NCI-H1105 treated with DMSO at 0.1 percent for 48 hours (cell line): ENCODE results near the gene EEF1AKMT2.
"Not testable (repeated sequence)": the region's sequence is repeated elsewhere in the genome, so short reads cannot be mapped to it uniquely, and the experiment has no call there.

Experiments
- DNase-seq: peaks from one replicate; lab custom pipeline; 2025; lab: John Stamatoyannopoulos, UW

The EEF1AKMT2 gene

DNA sequence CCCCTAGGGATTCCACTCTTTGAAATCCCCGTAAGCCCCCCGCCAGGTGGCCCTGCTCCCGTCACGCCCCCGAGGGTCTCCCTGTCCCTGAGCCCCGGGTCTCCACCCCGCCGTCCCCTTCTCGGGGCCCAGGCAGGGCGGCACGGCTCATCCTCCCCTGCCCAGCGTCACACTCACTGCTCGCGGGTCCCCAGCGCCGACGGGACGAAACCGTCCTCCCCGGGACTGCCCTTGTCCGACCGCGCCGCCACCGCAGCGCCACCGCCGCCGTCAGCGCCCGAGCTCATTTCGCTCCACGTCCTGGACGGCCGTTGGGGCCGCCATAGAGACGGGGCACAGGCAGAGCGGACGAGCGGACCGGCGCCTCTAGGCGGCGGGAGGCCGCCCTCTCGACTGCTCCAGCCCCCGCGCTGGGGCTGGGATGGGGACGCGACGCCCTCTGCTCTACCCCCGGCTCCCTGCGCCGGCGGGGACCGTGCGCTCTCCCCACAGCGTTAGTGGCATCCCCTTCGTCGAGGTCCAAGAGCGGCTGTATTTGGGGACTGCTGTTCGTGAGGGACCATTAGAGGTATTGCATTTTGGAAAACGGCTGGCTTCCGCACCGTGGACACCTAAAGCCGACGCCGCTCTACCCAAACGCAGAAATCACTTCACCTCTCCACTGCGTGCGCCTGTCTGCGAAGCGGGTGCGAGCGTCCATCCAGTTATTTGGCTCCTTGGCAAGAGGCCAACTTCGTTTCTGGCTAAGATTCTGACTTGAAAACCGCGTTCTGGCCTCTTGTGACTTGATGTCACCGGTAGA is at the start of gene EEF1AKMT2:
Gene EEF1AKMT2, minus strand, starts transcription at position 341 of the 802 bp plus-strand sequence. Its CDS starts 54 bp downstream, at position 287.
- peak; percentile 64 for DNase-seq

DNA sequence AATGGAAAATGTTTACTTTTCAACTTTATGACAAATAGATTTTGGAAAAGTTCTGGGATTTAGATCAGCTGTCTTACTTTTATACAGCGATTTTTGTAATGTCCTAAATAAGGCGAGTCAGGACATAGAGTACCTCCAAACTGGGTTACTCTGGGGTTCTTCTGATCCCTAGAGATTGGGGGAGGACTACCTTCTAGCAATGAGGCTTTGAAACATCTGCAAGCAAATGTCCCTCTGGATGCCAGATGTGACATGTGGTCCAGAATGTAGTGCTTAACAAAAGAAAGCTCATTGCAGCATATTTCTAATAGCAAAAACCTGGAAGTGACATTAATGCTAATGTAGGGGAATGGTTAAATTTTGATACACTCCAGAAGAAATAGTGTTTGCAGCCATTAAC is 46.0 kb upstream of the EEF1AKMT2 start:
- DNase-seq = no peak

DNA sequence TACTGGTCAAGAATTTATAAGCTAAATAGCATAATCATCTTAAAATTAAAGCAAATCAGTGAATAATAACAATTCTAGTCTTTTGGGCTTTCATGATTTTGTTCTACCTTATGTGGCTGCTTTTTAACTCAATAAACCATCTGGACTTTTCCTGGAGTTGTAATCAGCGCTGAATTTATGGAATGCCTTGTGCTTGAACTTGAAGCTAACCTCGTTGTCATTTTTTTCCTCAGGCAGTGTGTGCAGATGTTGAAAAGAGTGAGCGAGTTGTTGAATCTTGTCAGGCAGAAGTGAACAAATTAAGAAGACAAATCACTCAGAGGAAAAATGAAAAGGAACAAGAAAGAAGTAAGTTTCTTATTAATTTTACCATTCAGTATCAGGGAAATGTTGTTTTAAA is 39.4 kb upstream of the EEF1AKMT2 start:
- no peak for DNase-seq

DNA sequence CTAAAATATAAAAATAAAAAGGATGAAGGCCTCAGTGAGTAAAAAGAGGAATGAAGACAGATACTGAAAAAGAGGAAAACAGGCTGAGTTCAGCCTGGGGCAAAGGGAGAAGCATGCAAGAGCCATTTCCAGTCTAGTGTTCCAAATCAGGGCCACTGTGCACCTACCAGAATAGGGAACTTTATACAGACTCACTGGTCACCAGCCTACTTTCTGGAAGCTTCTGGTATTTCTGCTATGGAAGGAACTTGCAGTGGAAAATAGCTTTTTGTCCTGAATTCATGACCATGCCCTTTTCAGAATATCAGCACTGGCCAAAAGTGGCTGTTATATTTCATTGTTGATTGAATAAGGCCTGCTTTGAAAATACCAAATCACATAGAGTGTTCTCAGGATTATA is 38.8 kb upstream of the EEF1AKMT2 start:
- no peak for DNase-seq

DNA sequence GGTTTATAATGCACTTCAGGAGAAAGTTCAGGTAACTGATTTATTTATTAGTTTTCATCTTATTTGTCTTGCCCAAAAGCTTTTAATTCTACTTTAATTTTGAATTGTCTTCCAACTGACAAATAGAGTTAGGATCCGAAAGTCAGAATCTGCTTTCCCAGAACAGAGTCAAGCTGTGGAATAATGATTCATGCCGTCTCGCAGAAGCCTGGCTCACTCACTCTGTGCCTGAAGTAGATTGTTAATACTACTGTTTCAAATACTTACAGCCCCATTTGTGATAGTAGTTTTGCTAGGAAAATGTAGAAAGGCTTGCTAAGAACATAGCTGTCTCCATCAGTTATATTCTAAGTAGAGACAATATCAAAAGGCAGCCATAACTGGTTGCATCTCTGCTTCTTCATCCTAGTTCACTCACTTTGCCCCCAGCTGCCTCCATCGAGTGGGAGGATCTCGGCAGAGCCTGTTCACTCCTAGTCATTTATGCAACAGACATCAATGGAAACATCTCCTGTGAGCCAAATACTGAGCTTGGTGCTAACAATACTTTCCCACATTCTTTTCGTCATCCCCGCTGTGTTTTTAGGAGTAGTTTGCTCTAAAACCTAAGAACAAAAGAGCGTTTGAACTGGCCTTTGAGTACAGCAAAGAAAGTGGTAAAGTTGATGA is 37.9 kb upstream of the EEF1AKMT2 start:
- DNase-seq = no peak

DNA sequence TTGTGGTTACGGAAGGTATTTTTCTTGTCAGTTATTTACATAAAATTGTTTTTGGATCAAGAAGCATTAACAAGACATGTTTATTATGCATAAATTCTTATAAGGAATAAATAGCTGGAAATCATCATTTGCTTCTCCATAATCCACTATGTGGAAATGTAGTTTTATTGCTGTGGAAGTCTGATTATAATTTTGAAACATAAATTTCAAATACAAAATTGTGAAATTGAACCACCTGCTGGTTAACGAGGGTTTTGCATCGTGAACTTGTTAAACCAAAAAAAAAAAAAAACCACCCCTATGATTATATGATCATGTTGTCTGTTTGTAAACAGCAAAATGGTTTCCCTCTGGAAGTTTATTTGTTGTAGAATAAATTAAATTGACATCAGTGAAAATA is 35.8 kb upstream of the EEF1AKMT2 start:
- DNase-seq = no peak

DNA sequence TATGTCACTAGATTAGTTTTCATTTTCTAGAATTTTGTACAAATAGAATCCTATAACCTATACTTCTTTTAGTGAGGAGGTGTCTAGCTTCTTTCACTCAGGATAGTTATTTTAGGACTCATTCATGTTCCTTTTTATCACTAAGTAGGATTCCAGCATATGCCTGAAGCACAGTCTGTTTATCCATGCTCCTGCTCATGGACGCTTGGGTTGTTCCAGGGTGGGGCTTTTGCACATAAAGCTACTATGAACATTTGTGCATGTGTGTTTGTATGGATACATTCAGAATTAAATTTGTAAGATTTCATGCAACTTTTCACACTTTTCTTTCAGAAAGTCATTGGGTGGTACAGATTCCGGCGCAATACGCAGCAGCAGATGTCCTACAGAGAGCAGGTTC is 34.6 kb upstream of the EEF1AKMT2 start:
- no peak for DNase-seq

DNA sequence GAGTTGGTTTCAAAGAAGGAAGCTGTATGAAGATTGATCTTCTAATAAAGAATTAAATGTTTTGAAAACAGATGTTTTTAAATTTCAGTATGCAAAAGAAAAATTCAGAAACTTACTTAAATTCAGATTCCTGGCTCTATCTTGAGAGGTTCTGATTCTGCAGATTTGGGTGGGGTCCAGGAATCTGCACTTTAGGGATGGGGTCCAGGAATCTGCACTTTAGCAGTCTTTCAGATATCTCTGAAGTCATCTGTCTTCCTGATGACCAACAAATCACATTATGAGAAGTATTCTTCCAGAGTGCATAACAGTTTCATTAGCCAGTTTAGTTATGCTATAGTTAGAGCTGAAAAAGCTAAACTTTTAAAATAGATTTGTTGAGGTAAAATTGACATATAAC is 34.0 kb upstream of the EEF1AKMT2 start:
- DNase-seq = no peak

DNA sequence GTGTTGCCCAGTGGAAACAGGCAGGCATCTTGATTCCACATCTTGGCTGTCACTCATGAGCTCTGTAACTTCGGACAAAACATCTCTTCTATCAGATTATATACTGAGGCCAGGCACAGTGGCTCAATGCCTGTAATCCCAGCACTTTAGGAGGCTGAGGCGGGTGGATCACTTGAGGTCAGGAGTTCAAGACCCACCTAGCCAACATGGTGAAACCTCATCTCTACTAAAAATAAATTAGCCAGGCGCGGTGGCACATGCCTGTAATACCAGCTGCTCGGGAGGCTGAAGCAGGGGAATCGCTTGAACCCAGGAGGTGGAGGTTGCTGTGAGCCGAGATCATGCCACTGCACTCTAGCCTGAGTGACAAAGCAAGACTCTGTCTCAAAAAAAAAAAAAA is 33.2 kb upstream of the EEF1AKMT2 start:
- not testable (repeated sequence) for DNase-seq

DNA sequence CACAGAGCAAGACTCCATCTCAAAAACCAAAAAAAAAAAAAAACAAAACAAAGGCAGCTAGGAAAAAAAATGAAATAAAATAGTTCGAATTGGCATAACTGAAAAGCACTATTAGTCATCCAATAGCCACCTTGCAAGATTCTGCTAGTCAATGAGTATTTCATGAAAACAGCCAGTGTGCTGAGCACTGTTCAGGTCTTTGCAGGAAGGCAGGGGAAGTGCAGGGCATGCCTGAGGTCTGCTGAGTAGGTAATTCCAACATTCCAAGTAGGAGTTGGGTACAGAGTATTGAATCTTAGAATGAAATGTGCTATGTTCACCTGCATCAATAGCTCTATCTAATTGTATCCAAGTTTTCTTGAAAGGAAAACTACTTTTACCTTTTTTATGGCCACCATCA is 32.8 kb upstream of the EEF1AKMT2 start:
- DNase-seq = no peak

DNA sequence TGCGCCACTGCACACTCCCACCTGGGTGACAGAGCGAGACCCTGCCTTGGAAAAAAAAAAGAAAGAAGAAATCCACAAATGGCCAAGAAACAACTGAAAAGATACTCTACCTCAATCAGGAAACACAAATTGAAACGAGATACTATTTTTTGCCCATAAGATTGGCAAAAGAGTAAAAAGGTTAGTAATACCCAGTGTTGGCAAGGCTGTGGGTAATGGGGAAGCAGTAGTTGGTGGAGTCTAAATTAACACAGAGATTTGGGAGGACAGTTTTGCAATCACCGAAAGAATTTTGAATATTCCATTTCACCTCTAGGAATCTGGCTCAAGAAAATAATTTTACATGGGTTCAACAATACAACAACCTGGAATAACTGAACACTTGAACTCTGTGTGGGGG is 29.8 kb upstream of the EEF1AKMT2 start:
- DNase-seq = no peak

DNA sequence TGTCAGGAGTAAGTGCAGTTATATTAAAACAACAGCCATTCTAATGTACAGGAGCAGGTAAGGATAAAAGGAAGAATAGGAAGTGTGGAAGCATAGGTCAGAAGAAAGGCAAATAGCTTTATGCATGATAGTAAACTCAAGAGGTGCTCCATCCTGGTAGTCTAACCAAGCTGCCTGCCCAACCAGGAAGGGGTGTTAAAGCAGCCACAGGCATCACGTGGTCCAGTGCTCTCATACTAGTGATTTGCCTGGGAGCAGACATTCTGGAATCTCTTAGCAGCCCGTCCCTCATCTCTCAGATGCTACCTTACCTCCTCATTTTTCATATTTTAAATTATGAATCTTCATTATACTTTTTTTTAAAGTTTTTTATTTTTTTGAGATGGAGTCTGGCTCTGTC is 28.4 kb upstream of the EEF1AKMT2 start:
- no peak for DNase-seq

DNA sequence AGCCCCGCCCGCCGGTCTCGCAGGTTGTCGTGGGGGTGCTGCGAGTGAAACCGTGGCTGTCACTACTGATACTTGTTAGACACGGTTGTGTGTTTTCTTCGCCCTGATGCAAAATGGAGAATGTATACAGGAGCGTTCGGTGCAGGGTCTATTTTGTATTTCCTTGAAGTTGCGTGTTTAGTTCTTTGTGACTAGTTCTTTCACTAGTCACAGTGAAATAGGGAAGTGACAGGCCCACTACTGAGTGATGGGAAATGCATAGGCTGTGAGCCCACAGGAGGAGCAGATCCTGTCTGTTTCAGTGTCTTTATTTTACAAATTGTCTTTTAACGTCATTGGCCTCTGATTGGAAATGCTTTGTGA is 10.6 kb upstream of the EEF1AKMT2 start:
- no peak for DNase-seq

DNA sequence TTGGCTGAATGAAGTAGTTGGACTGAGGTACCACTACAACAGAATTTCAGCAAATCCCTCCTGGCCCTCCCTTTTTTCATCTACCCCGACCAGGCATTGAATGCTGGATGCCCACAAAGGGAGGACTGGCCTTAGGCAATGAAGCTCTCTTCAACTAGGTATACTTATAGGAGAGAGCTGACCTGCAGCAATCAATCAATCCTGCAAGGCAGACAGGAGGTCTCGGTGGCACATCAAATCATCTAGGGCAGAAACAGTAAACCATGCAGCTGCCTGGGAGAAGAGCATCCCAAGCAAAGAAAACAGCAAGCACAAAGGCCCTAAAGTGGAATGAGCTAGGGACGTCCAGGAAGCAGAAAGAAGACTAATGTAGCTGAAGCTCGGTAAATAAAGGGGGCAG is 7.5 kb upstream of the EEF1AKMT2 start:
- no peak for DNase-seq

DNA sequence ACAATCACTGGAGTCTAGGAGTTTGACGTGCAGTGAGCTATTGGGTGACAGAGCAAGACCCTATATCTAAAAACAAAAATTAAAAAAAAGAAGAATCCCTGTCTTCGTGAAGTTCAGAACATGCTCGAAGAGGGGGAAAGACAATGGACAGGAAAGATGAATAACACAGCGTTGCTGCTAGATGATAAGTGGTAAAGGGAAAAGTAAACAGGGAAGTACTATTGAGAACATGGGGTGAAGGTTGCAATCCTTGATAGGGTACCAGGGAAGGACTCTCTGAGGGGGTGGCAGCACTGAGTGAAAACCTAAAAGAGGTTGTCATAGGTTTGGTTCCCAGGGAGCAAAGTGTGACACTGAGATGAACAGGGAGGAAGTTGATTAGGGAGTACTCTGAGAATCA is 7.1 kb upstream of the EEF1AKMT2 start:
- no peak for DNase-seq

DNA sequence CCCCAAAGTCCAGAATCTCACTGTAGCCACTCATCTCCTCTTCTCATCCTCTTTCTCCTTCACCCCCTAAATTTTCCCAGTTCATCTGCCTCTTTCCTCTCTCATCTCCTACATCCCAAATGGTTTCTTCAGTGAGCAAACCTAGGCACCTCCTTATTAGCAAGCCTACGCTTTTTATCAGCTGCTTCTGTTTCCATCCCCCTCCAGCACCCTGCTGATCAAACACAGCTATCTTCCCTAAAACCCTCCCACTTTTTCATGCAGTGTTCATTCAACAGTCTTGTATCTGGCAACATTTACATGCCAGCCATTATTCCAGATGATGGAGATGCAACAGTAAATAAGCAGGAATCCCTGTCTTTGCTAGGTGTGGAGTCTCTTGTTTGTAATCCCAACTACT is 6.7 kb upstream of the EEF1AKMT2 start:
- DNase-seq = no peak

DNA sequence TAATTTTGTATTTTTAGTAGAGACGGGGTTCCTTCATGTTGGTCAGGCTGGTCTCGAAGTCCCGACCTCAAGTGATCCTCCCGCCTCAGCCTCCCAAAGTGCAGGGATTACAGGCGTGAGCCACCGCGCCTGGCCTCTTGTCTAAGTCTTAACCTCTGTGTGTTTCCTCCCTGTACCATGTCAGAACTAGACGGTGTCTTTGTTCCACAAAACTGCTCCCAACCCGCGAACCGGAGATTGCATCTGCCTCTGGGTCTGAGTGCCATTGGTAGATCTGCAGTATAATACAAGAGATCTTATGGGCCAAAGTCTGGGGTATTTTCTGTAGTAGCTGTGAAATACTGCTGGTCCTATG is 1.3 kb upstream of the EEF1AKMT2 start:
- DNase-seq = no peak

DNA sequence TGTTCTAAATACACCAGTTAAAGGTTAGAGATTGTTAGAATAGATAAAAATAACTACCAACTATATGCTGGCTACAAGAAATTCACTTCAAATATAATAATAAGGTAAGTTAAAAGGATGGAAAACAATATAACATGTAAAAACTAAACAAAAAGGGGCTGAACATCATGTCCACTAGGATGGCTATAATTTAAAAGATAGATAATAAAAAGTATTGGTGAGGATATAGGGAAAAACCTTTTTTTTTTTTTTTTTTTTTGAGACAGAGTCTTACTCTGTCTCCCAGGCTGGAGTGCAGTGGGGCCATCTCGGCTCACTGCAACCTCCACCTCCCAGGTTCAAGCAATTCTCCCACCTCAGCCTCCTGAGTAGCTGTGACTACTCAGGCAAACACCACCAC is 8.8 kb downstream of the EEF1AKMT2 start:
- not testable (repeated sequence) for DNase-seq

DNA sequence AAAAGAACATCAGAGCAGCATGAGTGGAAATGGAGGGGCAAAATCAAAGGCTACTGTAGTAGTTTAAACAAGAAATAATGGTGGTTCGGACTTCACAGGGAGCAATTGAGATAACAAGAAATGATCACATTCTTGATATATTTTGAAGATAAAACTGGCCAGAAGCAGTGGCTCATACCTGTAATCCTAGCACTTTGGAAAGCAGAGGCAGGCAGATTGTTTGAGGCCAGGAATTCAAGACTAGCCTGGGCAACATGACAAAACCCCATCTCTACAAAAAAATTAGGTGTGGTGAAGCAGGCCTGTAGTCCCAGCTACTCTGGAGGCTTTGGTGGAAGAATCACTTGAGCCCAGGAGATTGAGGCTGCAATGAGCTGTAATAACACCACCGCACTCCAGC is 22.9 kb downstream of the EEF1AKMT2 start:
- no peak for DNase-seq

DNA sequence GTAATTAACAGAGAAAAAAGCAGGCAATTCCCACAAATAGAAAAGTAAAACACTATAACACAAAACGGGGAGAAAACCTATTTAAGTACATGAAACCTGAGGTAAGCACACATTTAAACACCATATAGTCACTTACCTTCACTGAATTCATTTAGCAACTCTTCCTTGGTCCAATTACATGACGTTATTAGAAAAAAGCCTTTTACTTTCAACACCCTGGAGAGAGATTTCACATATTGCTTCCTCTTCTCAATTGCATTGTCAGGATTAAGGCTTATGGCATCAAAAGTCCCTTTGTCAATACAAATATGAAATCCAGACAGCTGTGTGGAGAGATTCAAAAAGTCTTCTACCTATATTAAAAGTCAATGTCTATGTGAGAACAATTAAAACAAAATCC is 26.4 kb downstream of the EEF1AKMT2 start:
- DNase-seq = no peak

DNA sequence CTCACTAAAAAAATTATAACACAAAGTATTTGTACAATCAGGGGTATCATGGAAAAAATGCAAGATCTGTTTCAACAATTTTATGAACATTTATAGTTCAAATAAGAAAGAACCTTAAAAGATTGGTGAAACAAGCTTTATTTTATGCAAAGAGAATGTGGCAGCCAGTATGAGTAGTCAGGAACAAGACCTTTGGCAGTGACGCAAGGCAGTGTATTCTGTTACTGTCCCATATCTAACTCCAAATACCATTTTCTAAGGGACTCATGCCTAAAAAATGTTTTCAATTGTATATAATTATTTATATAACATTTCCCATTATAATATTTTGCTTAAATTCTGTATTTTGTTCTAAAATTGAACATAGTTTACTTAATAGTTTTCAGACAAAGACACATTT is 28.4 kb downstream of the EEF1AKMT2 start:
- no peak for DNase-seq

DNA sequence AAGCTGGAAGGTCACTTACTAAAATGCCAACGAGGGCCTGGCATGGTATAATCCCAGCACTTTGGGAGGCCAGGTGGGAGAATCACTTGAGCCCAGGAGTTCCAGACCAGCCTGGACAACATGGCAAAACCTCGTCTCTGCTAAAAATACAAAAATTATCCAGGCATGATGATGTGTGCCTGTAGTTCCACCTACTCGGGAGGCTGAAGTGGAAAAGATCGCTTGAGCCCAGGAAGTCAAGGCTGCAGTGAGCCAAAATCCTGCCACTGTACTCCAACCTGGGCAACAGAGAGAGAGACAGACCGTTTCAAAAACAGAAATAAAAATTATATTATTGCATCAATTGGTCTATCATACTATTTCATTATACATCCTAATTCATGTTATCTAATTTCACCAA is 29.4 kb downstream of the EEF1AKMT2 start:
- no peak for DNase-seq

DNA sequence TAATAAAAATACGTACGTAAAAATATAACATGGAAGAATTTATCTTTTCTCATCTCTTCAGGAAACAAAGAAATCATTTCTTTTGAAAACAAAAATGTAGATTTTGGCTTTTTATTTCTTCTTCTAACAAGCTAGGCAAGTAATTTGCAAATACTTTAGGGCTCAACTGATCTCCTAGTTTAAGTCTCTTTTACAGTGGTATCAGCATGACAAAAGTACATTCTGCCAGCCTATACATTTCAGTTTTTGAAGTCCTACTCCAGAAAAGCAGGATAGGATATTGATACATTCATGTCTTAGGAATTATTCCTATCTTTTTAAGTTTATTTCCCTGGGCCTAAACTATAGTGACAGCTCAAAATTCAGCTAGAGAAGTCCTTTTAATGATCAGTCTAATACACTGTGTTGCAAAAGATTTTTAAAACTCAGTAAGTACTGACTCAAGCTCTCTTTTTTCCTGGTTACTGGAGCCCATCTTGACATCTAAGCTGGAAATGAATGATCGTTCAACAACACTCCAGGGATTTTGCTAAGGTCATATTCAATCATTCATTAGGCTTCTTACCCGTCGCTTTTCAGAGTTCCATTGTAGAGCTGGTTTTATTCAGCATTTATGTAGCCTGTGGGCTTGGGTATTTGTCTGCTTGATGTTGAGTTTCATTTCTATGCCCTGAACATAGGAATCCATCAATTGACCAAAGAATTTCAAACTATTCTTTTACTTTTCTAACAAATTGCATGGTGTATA is 35.4 kb downstream of the EEF1AKMT2 start:
- no peak for DNase-seq
